SJSA1 (cell line): ENCODE measurements around the gene IL4R. TPM values are rescaled to one million over a fixed set of nuclear protein-coding genes. Genes with fewer than 3 reads are reported as not detected.
"Not testable (repeated sequence)": the region's sequence is repeated elsewhere in the genome, so short reads cannot be mapped to it uniquely, and the experiment has no call there.

Experiments
- DNase-seq, 2 experiments: peaks; one replicate each; pipeline ENCODE4 v3.0.0-alpha.2; 2015 to 2020; ENCODE audit warnings: low spot score in 2 of 2, low read depth in 1 of 2
- H3K27ac ChIP-seq: fragments of 250-450 bp; sonication (Bioruptor Pico); 2 replicates; pipeline ENCODE4 v1.5.1; 2020; ENCODE audit warnings: mild to moderate bottlenecking, moderate library complexity
- H3K27me3 ChIP-seq: fragments of 250-450 bp; sonication (Bioruptor Pico); replicated peaks from 2 replicates; pipeline ENCODE4 v1.5.1; 2020; ENCODE audit warnings: mild to moderate bottlenecking, moderate library complexity
- H3K36me3 ChIP-seq: fragments of 250-450 bp; sonication (Bioruptor Pico); 2 replicates; pipeline ENCODE4 v1.5.1; 2020; ENCODE audit warnings: mild to moderate bottlenecking
- H3K4me1 ChIP-seq: fragments of 250-450 bp; sonication (Bioruptor Pico); replicated peaks from 2 replicates; pipeline ENCODE4 v1.6.1; 2021; ENCODE audit warnings: mild to moderate bottlenecking
- H3K4me3 ChIP-seq: fragments of 250-450 bp; sonication (Bioruptor Pico); 2 replicates; pipeline ENCODE4 v1.5.1; 2020; ENCODE audit warnings: mild to moderate bottlenecking
- H3K9me3 ChIP-seq: fragments of 250-450 bp; sonication (Bioruptor Pico); replicated peaks from 2 replicates; pipeline ENCODE4 v1.5.1; 2020; ENCODE audit warnings: mild to moderate bottlenecking
- total RNA-seq: library from RNA; depleted of rRNA; stranded (reverse); fragments of >200 nt; shearing (Covaris generic); gene quantifications from 2 replicates; pipeline ENCODE4 v1.2.3, GENCODE V29; 2014; rRNA removed

IL4R gene
- 5.1 and 8.1 TPM in 2 replicates for total RNA-seq

DNA sequence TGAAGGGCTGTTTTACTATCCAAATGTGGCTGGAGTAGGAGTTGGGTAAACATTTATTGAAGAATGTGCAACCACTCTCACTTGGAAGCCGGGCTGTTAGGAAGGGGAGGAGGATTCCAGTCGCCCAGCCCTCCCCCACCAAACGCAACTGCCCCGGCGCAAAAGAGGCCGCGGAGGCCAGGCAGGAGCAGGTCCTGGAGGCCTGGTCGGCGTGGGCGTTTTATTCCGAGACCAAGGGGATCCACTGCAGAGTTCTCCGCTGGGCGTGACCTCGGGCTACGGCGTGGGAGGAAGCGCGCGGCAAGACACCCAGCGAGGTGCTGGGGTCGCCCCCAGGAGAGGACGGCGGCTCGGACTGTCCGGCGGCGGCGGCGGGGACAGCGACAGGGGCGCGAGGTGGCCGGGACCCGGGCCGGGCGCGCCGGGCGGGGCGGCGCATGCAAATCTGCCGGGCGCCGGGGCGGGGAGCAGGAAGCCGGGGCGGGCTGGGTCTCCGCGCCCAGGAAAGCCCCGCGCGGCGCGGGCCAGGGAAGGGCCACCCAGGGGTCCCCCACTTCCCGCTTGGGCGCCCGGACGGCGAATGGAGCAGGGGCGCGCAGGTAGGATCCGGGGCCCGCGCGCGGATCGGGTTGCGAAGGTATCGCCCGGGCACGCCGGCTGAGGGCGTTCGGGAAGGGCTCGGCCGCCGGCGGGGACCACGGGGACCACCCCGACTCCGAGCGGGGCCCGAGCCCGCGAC, at the start of gene IL4R:
TSS of gene IL4R (plus strand) at position 553 of the 739 bp plus-strand sequence. CDS start 26,230 bp downstream, outside the sequence.
- peak; percentile 24 to 51 for DNase-seq
- H3K9me3 ChIP-seq, result 0 out of 2 replicates have a peak, but pooled peaks cover 2% of the 10 kb centered on the region
- H3K4me3 ChIP-seq, result peak within 1 kb of the TSS; percentile 75
- H3K27me3 ChIP-seq, result peaks cover 15% of the 10 kb centered on the region
- H3K27ac ChIP-seq, result peak within 1 kb of the TSS; percentile 59
- H3K4me1 ChIP-seq, result peaks cover 18% of the 10 kb centered on the region
- H3K36me3 ChIP-seq, result peaks cover 3% of the 10 kb centered on the region; the same call in 1 of the 2 replicates

DNA sequence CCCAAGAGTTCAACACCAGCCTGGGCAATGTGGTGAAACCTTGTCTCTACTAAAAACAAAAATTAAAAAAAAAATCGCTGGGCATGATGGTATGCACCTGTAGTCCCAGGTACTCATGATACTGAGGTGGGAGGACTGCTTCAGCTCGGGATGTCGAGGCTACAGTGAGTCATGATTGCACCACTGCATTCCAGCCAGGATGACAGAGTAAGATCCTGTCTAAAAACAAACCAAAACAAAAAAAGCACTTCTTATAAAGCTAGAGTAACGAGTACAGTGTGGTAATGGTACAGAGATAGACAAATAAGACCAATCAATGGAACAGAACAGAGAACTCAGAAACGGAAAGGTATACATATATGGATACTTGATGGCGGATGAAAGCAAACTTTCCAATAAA, 49.6 kb upstream of the IL4R start:
- no peak for DNase-seq
- Histone ChIP-seq H3K4me1 (peaks cover 14% of the 10 kb centered on the region), H3K4me3 (no peak overlapping the region), H3K9me3 (no peaks in the 10 kb centered on the region), H3K27me3 (no peaks in the 10 kb centered on the region), H3K27ac (no peak overlapping the region), H3K36me3 (no peaks in the 10 kb centered on the region)

DNA sequence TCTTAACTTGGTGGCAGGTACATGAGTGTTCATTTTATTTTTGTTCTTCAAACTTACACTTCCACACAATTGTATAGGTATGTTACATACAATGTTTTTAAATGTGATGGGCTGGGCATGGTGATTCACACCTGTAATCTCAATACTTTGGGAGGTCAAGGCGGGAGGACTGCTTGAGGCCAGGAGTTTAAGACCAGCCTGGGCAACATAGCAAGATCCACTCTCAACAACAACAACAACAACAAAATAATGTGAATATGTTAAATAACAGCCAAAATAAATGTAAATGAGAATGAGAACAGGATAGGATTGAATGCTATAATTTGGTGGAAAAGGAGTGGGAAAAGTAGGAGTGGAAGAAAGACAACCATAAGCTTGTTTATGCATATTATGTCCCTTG, 47.8 kb upstream of the IL4R start:
- no peak for DNase-seq
- H3K4me1 ChIP-seq, result peaks cover 16% of the 10 kb centered on the region
- no peaks in the 10 kb centered on the region for H3K36me3 ChIP-seq
- no peaks in the 10 kb centered on the region for H3K27me3 ChIP-seq
- no peak overlapping the region for H3K4me3 ChIP-seq
- no peak overlapping the region for H3K27ac ChIP-seq
- H3K9me3 ChIP-seq, result no peaks in the 10 kb centered on the region

DNA sequence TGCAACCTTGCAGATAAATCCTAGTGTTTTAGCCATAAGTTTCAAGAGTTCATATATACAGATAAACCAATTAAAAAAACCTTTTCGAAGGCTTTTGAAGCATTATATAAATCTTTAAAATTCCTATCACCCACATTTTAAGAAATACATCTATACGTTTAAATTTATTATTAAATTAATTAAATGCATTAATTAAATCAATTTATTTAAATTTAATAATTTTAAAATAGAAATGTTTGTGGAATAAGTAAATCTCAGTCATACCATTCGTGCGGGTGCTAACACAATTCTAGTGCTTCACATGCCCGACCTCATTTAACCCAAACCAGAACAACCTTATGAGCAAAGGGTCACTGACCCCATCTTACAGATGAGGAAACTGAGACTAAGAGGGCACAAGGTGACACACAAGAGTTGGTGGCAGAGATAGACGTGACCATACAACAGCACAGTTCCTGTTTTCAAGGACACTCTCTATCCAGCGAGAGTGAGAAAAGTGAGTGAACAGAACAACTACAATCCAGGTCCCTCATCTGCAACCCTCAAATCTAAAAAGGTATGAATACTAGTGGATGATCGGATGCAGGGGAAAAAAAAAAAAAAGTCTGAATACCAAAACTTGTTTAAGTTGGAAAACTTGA, 46.6 kb upstream of the IL4R start:
- Histone ChIP-seq H3K27me3 (no peaks in the 10 kb centered on the region), H3K36me3 (no peaks in the 10 kb centered on the region), H3K27ac (no peak overlapping the region), H3K9me3 (no peaks in the 10 kb centered on the region), H3K4me1 (peaks cover 16% of the 10 kb centered on the region), H3K4me3 (no peak overlapping the region)
- DNase-seq, result no peak

DNA sequence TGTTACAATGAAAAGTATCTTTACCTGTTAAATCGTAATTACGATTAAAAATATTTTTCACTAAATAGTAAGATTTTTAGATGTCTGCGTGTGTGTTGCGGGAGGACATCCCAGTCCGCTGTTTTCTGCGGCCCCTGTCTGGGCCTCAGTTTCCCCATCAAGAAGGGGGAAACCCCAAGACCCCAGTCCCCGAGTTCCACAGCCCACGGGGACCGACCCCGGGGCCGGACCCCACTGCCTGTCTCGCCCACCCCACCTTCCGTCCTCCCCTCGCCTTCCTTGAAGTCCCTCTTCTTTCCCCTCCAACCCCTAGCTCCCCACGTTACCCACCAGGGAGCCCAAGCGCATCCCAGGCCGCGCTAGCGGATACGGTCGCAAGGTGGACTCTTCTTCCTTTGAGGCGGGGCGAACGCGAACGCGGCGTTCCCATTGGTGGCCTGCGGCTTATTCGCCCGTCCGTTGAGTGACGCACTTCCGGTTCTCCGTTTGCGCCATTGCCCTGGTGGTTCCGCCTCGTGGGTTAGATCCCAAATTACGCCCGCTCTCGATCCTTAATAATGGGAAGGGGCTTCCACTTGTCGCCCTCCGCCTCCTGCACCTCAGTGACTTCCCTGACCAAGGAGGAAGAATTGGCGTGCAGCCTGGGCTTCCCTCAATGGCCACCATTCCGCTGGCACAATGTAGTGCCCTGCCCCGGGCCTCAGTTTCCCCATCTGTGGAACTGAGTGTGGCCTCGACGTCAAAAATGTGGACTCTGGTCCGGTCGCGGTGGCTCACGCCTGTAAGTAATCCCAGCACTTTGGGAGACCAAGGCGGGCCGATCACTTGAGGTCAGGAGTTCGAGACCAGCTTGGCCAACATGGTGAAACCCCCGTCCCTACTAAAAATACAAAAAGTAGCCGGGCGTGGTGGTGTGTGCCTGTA, 45.1 kb upstream of the IL4R start, which contains the start of gene NSMCE1:
TSS of gene NSMCE1 (minus strand) at position 397 of the 924 bp plus-strand sequence. CDS start 11,202 bp downstream, outside the sequence.
- Histone ChIP-seq H3K27me3 (no peaks in the 10 kb centered on the region), H3K4me1 (peaks cover 16% of the 10 kb centered on the region), H3K27ac (peak within 1 kb of the TSS; percentile 68), H3K36me3 (no peaks in the 10 kb centered on the region), H3K4me3 (peak within 1 kb of the TSS; percentile 55), H3K9me3 (no peaks in the 10 kb centered on the region)
- DNase-seq, result peak; percentile 80 to 97

DNA sequence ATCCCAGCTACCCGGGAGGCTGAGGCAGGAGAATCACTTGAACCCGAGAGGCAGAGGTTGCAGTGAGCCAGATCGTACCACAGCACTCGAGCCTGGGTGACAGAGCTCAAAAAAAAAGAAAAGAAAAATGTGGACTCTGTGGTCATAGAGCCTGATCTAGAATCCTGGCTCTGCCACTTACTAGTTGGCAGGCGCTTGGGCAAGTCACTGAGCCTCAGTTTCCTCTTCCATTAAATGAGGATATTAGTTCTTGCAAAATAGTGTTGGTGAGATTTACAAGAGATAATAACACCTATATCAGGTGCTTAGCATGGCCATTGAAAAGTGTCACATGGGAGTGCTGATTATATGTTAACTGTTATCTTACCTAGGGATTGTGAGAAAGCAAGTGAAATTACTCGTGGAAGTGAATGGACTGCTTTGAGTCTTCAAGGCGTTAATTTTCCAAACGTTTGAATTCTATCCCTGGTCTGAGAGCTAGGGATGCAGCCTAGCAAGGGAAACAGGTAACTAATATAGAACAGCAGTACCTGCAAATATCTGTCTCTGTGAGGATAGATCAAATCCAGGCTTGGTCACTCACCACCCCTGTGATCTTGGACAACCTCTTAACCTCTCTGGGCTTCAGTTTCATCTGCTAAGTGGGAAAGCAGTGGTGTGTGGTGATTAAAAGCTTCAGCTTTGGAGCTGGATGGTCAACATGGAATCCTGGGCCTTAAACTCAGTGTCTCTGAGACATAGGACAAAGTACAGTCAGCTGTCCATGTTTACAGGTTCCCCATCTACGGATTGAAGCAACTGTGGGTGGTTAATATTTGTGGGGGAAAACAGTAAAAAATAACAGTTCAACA, 44.2 kb upstream of the IL4R start:
- Histone ChIP-seq H3K27ac (no peak overlapping the region), H3K4me3 (peak overlapping the region; percentile 55), H3K36me3 (no peaks in the 10 kb centered on the region), H3K4me1 (peaks cover 13% of the 10 kb centered on the region), H3K27me3 (no peaks in the 10 kb centered on the region), H3K9me3 (no peaks in the 10 kb centered on the region)
- DNase-seq, result no peak

DNA sequence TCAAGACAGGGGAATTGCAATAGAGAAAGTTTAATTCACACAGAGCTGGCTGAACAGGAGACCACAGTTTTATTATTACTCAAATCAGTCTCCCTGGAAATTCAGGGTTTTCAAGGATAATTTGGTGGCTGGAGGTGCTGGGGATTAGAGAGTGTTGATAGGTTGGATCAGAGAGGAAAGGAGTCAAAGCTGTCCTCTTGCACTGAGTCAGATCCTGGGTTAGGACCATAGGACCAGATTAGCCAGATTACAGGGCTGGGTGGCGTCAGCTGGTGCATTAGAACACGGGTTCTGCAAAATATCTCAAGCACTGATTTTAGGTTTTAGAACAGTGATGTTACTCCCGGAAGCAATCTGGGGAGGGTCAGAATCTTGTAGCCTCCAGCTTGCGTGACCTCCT, 43.4 kb upstream of the IL4R start:
- no peak overlapping the region for H3K27ac ChIP-seq
- peaks cover 11% of the 10 kb centered on the region for H3K4me1 ChIP-seq
- no peaks in the 10 kb centered on the region for H3K36me3 ChIP-seq
- no peak for DNase-seq
- no peaks in the 10 kb centered on the region for H3K27me3 ChIP-seq
- H3K9me3 ChIP-seq, result no peaks in the 10 kb centered on the region
- H3K4me3 ChIP-seq, result no peak overlapping the region

DNA sequence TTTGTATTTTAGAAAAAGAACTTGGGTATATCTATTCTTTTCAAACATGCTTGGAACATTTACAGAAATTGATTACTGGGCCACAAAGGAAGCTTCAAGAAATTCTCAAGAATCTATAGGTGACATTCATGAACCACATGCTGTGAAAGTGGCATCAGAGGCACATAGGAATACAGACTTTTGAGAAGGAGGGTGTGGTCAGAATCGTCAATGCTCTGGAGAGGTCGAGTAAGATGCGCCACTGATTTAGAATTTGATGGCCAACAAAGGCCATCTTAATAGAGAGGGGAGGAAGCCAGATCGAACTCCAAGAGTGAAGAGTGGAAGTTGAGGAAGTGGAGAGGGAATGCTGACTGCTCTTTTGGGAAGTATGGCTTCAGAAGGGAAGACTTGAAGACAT, 41.7 kb upstream of the IL4R start:
- Histone ChIP-seq H3K4me3 (no peak overlapping the region), H3K36me3 (no peaks in the 10 kb centered on the region), H3K4me1 (peaks cover 11% of the 10 kb centered on the region), H3K27me3 (no peaks in the 10 kb centered on the region), H3K9me3 (no peaks in the 10 kb centered on the region), H3K27ac (no peak overlapping the region)
- no peak for DNase-seq

DNA sequence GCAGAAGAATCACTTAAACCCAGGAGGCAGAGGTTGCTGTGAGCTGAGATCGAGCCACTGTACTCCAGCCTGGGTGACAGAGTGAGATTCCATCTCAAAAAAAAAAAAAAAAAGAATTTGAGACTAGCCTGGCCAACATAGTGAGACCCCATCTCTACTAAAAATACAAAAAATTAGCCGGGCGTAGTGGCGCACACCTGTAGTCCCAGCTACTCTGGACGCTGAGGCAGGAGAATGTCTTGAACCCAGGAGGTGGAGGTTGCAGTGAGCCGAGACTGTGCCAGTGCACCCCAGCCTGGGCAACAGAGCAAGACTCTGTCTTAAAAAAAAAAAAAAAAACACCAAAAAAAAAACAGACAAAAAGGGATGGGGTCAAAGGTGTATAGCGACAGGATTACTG, 41.1 kb upstream of the IL4R start:
- H3K4me3 ChIP-seq, H3K27ac ChIP-seq, DNase-seq, H3K9me3 ChIP-seq, H3K36me3 ChIP-seq, H3K27me3 ChIP-seq: not testable (repeated sequence)
- H3K4me1 ChIP-seq, result peaks cover 10% of the 10 kb centered on the region

DNA sequence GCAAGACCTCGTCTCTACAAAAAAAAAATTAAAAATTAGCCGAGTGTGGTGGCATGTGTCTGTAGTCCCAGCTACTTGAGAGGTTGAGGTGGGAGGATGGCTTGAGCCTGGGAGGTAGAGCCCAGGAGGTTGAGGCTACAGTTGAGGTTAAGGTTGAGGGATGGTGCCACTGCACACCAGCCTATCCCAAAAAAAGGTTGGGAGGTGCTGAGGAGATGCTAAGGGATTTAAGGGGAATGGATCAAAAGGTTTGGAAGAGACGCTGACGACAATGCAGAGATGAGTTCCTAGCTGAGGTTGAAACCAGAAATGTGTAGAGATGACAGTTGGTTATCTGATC, 40.5 kb upstream of the IL4R start:
- H3K36me3 ChIP-seq, result no peaks in the 10 kb centered on the region
- H3K9me3 ChIP-seq, result no peaks in the 10 kb centered on the region
- H3K27me3 ChIP-seq, result no peaks in the 10 kb centered on the region
- peaks cover 7% of the 10 kb centered on the region for H3K4me1 ChIP-seq
- H3K4me3 ChIP-seq, result no peak overlapping the region
- H3K27ac ChIP-seq, result no peak overlapping the region
- no peak for DNase-seq

DNA sequence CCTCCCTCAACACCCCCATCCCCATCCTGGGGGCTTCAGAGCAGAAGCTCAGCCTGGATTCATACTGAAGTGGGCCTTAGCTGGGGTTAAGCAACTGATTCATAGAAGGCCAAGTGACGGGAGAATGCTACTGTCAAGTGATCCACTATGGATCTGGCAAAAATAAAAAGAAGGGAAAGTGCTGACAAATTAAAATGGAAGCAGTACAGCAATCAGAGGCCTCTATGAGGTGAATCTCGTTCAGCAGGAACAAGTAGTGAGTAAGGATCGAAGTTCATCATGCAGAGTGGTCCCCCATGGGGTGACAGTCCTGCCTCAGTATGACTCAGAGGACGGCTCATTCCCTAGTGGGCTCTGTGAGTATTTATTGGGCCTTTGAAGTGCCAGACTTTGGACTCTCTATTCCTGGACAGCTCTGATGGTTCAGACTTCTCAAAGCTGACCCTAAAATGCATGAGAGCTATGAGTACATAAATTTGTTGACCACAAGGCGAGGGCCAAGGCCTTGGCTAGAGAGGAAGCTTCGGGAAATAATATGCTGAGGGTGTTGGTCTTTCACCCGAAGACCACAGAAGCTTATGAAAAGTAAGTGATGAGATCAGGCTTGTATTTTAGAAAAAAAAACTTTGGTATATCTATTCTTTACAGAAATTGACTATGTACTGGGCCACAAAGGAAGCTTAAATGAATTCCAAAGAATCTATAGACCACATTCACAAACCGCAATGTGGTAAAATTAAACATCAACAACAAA, 39.9 kb upstream of the IL4R start:
- H3K27ac ChIP-seq, result no peak overlapping the region

DNA sequence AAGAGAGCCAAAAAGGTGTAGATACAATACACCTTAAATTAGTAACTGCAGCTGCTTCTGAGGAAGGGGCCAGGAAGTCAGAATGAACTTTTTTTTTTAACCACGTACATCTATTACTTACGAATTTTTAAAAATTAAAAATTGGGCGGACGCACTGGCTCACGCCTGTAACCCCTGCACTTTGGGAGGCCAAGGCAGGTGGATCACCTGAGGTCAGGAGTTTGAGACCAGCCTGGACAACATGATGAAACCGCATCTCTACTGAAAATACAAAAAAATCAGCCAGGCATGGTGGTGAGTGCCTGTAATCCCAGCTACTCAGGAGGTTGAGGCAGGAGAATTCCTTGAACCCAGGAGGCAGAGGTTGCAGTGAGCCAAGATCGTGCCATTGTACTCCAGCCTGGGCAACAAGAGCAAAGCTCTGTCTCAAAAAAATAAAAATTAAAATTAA, 39.3 kb upstream of the IL4R start:
- H3K27me3 ChIP-seq, H3K36me3 ChIP-seq, H3K4me3 ChIP-seq, H3K4me1 ChIP-seq, H3K27ac ChIP-seq, H3K9me3 ChIP-seq, DNase-seq: not testable (repeated sequence)

More for the DNA sequence above, 39.9 kb upstream of the IL4R start:
- no peak for DNase-seq
- Histone ChIP-seq H3K4me3 (no peak overlapping the region), H3K9me3 (no peaks in the 10 kb centered on the region), H3K4me1 (peaks cover 7% of the 10 kb centered on the region), H3K27me3 (no peaks in the 10 kb centered on the region), H3K36me3 (no peaks in the 10 kb centered on the region)
